Measurements from ENCODE around the gene FRS3. TPM values are rescaled to one million over a fixed set of nuclear protein-coding genes. Genes with fewer than 3 reads are reported as not detected.

FRS3 gene
- total RNA-seq, 4 donors from 2014 or later, result 1.2 to 5.5 (median 2.4) TPM

GRCh38 chr6:41732149-41732548, 47.6 kb downstream of the FRS3 start:
- DNase-seq (ENCODE audit: low spot score), result no peak
- no peak for ATAC-seq (ENCODE audit: low FRiP score)
- TF ChIP-seq, protein P1, sequence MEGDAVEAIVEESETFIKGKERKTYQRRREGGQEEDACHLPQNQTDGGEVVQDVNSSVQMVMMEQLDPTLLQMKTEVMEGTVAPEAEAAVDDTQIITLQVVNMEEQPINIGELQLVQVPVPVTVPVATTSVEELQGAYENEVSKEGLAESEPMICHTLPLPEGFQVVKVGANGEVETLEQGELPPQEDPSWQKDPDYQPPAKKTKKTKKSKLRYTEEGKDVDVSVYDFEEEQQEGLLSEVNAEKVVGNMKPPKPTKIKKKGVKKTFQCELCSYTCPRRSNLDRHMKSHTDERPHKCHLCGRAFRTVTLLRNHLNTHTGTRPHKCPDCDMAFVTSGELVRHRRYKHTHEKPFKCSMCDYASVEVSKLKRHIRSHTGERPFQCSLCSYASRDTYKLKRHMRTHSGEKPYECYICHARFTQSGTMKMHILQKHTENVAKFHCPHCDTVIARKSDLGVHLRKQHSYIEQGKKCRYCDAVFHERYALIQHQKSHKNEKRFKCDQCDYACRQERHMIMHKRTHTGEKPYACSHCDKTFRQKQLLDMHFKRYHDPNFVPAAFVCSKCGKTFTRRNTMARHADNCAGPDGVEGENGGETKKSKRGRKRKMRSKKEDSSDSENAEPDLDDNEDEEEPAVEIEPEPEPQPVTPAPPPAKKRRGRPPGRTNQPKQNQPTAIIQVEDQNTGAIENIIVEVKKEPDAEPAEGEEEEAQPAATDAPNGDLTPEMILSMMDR (IDR thresholded peaks at IDR 0.05), result no peak

DNA sequence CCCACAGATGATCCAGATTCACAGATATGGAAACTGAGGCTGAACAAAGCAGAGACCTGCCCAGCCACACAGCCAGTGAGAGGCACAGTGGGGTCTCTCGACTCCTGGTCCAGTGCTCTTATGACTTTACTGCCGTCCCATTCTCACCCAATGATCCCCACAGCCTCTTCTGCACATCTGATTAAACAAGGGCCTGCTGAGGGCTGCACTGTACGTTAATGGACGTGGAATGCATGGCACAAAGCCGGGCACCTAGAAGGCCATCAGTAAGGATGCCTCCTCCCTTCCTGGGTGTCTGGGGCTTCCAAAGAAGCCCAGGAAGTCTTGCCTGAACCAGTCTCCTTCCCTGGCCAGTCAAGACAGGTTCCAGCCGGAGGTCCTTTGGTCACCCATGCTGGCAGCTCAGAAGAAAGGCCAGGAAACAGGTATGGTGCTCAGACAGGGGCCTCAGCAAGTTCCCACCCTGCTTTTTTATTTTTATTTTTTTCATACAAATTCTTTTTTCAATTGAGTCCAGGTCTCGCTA, 48.1 kb downstream of the FRS3 start:
- TF ChIP-seq, protein P1 (IDR thresholded peaks at IDR 0.05), result no peak
- DNase-seq (ENCODE audit: low spot score) (no peak), ATAC-seq (ENCODE audit: low FRiP score) (no peak)

GRCh38 chr6:41730531-41731436, 48.9 kb downstream of the FRS3 start:
- DNase-seq (ENCODE audit: low spot score) (no peak), ATAC-seq (ENCODE audit: low FRiP score) (no peak)
- TF ChIP-seq, protein P1 (IDR thresholded peaks at IDR 0.05), result no peak

DNA sequence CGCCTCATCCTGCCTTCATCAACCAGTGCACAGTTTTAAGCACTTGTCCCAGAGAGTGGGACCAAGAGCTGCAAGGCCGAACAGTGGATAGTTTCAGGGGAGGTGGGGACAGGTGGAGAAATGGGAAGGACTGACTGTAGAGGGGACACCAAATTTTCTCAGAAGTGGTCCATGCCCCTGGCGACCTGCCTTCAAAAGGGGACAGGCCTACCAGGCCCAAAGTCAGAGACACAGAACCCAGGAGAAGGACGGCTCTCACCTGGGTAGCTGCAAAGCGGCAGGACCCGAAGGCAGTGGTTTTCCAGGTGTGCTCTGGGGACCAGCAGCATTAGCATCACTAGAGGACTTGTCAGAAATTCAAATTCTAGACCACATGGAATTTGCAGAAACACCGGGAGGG, 50.1 kb downstream of the FRS3 start:
- TF ChIP-seq, protein P1 (IDR thresholded peaks at IDR 0.05), result no peak

DNA sequence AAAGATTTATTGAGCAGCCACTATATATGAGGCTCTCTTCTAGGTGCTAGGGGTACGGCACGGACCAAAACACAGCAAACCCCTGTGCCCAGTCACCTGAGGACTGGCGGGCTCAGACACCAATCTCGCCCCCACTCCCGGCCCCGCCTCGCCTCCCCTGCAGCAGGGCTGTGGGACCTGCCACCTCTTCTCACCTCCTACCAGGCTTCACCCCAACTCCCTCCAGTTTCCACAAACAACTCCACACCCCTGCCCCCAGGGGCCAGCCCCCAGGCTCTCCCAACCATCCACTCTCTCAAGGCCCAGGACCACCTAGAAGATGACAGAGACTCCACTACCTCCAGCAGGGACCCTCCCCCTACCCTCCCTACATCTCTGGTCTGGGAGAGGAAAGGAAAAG, 50.7 kb downstream of the FRS3 start:
- ATAC-seq (ENCODE audit: low FRiP score) (no peak), DNase-seq (ENCODE audit: low spot score) (no peak)

More for the DNA sequence above, 50.1 kb downstream of the FRS3 start:
- DNase-seq (ENCODE audit: low spot score) (no peak), ATAC-seq (ENCODE audit: low FRiP score) (no peak)

GRCh38 chr6:41728073-41728936, 51.4 kb downstream of the FRS3 start:
- no peak for DNase-seq (ENCODE audit: low spot score)
- no peak for ATAC-seq (ENCODE audit: low FRiP score)
- TF ChIP-seq, protein P1 (IDR thresholded peaks at IDR 0.05), result no peak

More for the DNA sequence above, 50.7 kb downstream of the FRS3 start:
- TF ChIP-seq, protein P1 (IDR thresholded peaks at IDR 0.05), result no peak
